ENCODE measurements around the gene PTGDS. TPM values are rescaled to one million over a fixed set of nuclear protein-coding genes. Genes with fewer than 3 reads are reported as not detected.

Gene PTGDS
- total and polyA plus RNA-seq, 5 donors, result 3,127 to 6,981 (median 5,038) TPM

DNA sequence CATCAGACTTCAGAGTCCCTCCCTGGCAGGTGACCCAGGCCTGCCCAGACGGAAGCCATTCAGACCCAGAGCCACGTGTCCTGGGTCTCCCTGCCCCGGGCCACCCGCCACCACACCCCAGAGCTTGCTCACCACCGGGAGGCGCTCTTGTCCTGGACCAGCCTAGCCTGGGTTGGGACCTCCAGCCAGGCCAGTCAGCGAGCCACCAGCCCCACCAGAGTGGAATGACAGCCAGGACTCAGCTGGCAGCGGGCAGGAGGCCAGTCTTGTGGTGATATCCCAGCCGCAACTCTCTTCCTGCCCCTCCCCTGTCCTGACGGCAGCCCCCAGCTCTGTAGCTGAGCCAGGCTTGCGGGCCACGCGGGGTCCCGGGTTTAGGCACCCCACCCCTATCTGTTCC, 1.7 kb upstream of the PTGDS start:
- H3K4me3 ChIP-seq (ENCODE audit: low read length), result no peak overlapping the region
- ATAC-seq (peak; percentile 2 to 4), DNase-seq (peak; percentile 74 to 90 (median 86))
- H3K4me1 ChIP-seq (ENCODE audit: control insufficient read depth, insufficient read depth, low read length), result no peaks in the 10 kb centered on the region
- H3K9me3 ChIP-seq (ENCODE audit: control insufficient read depth, low read length), result no peaks in the 10 kb centered on the region
- H3K27me3 ChIP-seq (ENCODE audit: control insufficient read depth, insufficient read depth), result no peaks in the 10 kb centered on the region
- intact Hi-C loops (cut with DNase I), result no loop called here
- no peak overlapping the region for H3K27ac ChIP-seq (ENCODE audit: low read length)
- 25% methylated on average over 14 of the region's 14 CpGs for WGBS

DNA sequence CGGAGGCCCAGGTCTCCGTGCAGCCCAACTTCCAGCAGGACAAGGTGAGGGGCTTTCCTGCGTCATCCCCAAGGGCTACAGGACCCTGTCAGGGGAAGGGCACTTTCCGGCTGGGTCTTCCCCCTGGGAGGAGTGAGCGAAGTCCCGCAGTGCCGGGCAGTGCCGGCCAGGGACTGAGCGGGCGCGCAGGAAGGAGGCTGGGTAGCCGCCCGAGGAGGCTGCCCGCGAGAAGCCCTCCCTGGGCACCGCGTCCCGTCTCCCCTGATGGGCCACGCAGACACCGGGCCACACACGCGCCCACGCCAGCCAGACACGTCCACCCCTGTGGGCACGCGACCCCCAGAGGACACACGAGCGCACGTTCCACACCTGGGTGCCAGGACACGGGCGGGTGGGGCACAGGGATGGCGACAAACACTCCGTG, 357 bp downstream of the PTGDS start:
- intact Hi-C loops (cut with DNase I), result no loop called here

DNA sequence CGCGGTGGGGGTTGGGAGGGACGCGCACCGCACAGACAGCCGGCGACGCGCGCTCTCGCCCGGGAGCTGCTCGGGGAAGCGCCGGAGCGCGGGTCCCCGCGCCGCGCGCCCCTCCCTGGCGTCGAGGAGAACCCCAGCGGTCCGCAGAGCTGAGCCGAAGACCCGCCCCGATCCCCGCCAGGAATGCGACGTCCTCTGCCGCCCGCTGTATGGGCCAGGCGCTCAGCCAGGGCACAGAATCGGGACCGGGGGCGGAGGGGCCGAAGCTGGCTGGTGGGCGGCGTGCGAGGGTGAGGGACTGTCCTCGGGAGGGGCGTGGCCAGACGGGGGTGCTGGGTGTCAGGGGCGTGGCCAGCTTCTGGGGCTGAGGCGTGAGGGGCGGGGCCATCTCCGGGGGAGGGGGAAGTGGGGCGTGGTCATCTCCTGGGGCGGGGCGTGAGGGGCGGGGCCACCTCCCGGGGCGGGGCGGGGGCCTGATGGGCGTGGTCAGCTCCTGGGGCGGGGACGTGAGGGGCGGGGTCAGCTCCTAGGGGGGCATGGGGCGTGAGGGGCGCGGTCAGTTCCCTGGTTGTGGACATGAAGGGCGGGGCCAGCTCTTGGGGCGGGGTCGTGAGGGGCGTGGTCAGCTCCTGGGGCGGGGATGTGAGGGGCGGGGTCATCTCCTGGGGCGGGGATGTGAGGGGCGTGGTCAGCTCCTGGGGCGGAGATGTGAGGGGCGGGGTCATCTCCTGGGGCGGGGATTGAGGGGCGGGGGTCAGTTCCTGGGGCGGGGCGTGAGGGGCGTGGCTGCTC, 965 bp downstream of the PTGDS start:
- Histone ChIP-seq H3K4me1 (ENCODE audit: control insufficient read depth, insufficient read depth, low read length) (no peaks in the 10 kb centered on the region), H3K4me3 (ENCODE audit: low read length) (peak overlapping the region; percentile 33), H3K9me3 (ENCODE audit: control insufficient read depth, low read length) (no peaks in the 10 kb centered on the region), H3K27ac (ENCODE audit: low read length) (peak overlapping the region; percentile 65), H3K27me3 (ENCODE audit: control insufficient read depth, insufficient read depth) (no peaks in the 10 kb centered on the region)
- peak; percentile 87 to 96 (median 93) for DNase-seq
- ATAC-seq, result peak; percentile 39 to 50
- intact Hi-C loops (cut with DNase I), result no loop called here
- WGBS, result 2% methylated on average over 78 of the region's 78 CpGs

More for the DNA sequence above, 357 bp downstream of the PTGDS start:
- Histone ChIP-seq H3K4me1 (ENCODE audit: control insufficient read depth, insufficient read depth, low read length) (no peaks in the 10 kb centered on the region), H3K27ac (ENCODE audit: low read length) (peak overlapping the region; percentile 65), H3K9me3 (ENCODE audit: control insufficient read depth, low read length) (no peaks in the 10 kb centered on the region), H3K27me3 (ENCODE audit: control insufficient read depth, insufficient read depth) (no peaks in the 10 kb centered on the region), H3K4me3 (ENCODE audit: low read length) (peak overlapping the region; percentile 33)
- DNase-seq (no peak), ATAC-seq (no peak)
- WGBS, result 15% methylated on average over 33 of the region's 33 CpGs

DNA sequence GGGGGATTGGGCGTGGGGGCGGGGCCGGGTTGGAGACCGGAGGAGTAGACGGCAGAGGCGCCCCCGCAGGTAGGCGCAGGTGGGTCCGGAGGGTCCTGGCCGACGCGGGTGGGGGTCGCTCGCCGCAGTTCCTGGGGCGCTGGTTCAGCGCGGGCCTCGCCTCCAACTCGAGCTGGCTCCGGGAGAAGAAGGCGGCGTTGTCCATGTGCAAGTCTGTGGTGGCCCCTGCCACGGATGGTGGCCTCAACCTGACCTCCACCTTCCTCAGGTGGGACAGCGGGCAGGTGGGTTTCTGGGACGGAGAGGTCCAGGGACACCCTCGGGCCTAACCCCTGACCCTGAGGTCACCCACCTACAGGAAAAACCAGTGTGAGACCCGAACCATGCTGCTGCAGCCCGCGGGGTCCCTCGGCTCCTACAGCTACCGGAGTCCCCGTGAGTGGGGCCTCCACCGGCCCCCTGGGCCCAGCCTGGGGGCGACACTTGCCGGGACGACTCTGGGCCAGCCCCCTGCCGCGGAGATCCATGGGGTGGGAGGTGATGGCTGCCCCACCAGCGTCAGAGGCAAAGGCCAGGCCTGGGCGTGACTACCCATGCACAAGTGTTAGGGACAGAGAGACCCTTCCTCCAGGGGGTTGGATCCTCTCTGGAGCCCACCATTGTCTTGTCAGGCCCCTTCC, 1.7 kb downstream of the PTGDS start:
- 57% methylated on average over 41 of the region's 41 CpGs for WGBS
- no peaks in the 10 kb centered on the region for H3K9me3 ChIP-seq (ENCODE audit: control insufficient read depth, low read length)
- H3K27me3 ChIP-seq (ENCODE audit: control insufficient read depth, insufficient read depth), result no peaks in the 10 kb centered on the region
- intact Hi-C loops (cut with DNase I), result no loop called here
- peak overlapping the region; percentile 0 for H3K27ac ChIP-seq (ENCODE audit: low read length)
- H3K4me1 ChIP-seq (ENCODE audit: control insufficient read depth, insufficient read depth, low read length), result no peaks in the 10 kb centered on the region
- H3K4me3 ChIP-seq (ENCODE audit: low read length), result no peak overlapping the region
- DNase-seq, result peak in 2 of 3 donors; percentile 76 to 83
- ATAC-seq, result no peak

DNA sequence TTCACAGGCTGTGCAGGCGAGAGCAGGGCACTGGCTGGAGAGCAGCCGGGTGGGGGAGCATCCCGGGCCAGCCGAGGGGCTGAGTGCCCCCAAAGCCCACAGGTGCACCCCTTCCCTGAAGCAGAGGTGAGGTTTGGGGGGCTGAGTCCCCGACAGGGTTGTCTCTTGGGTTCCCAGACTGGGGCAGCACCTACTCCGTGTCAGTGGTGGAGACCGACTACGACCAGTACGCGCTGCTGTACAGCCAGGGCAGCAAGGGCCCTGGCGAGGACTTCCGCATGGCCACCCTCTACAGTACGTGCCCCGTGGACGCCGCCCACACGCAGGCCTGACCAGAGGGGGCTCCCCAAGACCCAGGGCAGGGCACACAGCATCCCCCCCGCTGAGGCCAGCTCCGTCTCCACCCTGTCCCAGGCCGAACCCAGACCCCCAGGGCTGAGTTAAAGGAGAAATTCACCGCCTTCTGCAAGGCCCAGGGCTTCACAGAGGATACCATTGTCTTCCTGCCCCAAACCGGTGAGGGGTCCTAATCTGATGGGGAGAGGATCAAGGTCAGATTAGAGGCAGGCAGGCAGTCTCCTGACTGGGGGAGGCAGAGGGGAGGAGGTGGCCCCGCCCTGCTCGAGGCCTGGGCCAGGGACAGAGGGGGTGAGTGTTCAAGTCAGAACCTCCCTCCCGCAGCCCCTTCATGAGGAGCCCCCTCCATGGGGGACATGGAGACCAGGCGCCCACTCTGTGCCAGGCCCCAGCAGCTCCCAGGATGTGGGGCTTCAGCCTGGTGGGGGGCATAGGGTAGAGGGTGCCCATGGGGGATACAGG, 2.7 kb downstream of the PTGDS start:
- H3K9me3 ChIP-seq (ENCODE audit: control insufficient read depth, low read length), result no peaks in the 10 kb centered on the region
- H3K4me3 ChIP-seq (ENCODE audit: low read length), result no peak overlapping the region
- H3K27ac ChIP-seq (ENCODE audit: low read length), result peak overlapping the region; percentile 0
- no peaks in the 10 kb centered on the region for H3K4me1 ChIP-seq (ENCODE audit: control insufficient read depth, insufficient read depth, low read length)
- ATAC-seq (no peak), DNase-seq (peak in 2 of 3 donors; percentile 58 to 68)
- intact Hi-C loops (cut with DNase I), result loop anchor here in 1 of 4 donors (5.0 kb wide), 1 partner anchor 33 kb away; the partner anchor contains the start of gene C8G
- no peaks in the 10 kb centered on the region for H3K27me3 ChIP-seq (ENCODE audit: control insufficient read depth, insufficient read depth)
- WGBS, result 78% methylated on average over 26 of the region's 26 CpGs

DNA sequence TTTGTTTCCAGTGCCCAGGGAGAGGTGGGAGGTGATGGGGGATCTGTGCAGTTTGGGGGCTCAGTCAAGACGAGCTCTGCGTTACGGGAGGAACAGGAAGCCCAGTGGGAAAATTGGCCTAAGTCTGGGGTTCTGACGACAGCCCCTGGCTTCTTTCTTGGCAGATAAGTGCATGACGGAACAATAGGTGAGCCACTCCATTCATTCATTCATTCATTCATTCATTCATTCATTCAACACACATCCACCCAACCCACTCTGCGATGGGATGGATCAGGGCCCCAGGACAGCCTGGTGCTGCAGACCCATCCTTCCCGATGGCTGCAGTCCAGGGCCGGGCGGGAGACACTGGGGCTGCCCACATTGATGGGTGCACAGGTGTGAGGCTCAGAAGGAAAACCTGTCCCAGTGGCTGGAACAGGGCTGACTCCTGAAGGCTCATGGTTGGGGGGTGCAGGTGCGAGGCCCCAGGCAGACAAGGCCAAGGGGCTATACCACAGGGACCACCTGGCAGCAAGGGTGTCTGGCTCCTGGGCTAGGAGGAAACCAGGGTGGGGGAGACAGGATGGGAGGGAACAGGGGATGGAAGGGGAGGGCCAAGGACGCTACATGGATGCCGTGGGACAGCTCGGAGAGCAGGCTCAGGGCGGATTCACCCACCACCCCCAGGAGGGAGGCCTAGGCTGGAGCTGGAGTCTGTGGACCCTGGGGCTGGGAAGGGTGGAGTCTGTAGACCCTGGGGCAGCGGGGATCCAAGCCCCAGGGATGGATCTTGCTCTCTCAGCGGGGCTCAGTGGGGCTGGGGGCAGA, 3.6 kb downstream of the PTGDS start:
- Histone ChIP-seq H3K4me3 (ENCODE audit: low read length) (no peak overlapping the region), H3K9me3 (ENCODE audit: control insufficient read depth, low read length) (no peaks in the 10 kb centered on the region), H3K27ac (ENCODE audit: low read length) (peak overlapping the region; percentile 81), H3K4me1 (ENCODE audit: control insufficient read depth, insufficient read depth, low read length) (no peaks in the 10 kb centered on the region), H3K27me3 (ENCODE audit: control insufficient read depth, insufficient read depth) (no peaks in the 10 kb centered on the region)
- intact Hi-C loops (cut with DNase I), result loop anchor here in 1 of 4 donors (5.0 kb wide), 1 partner anchor 34 kb away; the partner anchor contains the start of gene C8G
- WGBS, result 72% methylated on average over 16 of the region's 16 CpGs
- DNase-seq, result peak in 2 of 3 donors; percentile 64 to 69
- no peak for ATAC-seq

DNA sequence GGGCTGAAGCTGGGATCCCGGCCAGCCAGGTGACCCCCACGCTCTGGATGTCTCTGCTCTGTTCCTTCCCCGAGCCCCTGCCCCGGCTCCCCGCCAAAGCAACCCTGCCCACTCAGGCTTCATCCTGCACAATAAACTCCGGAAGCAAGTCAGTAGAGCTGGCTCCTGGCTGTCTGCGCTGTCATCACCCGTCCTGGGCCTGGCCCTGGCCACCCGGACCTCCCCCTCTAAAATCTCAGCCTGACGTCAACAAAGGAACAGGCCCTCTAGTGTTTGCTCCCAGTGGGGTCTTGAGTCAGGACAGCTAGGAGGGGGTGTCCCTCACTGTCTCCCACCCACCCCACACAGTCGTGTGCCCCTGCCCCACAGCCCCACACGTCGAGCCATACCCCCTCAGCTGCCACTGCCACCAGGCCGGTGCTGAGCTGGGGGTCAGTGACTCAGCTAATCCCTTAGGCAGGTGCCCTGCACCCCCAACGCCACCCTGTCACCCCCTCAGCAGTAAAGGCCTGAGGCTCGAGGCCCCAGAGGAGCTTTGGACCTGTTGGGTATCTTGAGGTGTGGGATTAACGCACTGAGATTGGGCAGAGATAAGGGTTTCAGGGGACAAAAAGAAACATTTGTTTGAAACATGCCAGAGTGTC, 4.4 kb downstream of the PTGDS start:
- H3K27ac ChIP-seq (ENCODE audit: low read length), result peak overlapping the region; percentile 81
- DNase-seq (peak; percentile 76 to 88 (median 87)), ATAC-seq (peak; percentile 12 to 44)
- WGBS, result 29% methylated on average over 17 of the region's 17 CpGs
- H3K4me1 ChIP-seq (ENCODE audit: control insufficient read depth, insufficient read depth, low read length), result no peaks in the 10 kb centered on the region
- intact Hi-C loops (cut with DNase I), result loop anchor here in 1 of 4 donors (5.0 kb wide), 1 partner anchor 34 kb away; the partner anchor contains the start of gene C8G
- H3K4me3 ChIP-seq (ENCODE audit: low read length), result no peak overlapping the region
- H3K27me3 ChIP-seq (ENCODE audit: control insufficient read depth, insufficient read depth), result no peaks in the 10 kb centered on the region
- no peaks in the 10 kb centered on the region for H3K9me3 ChIP-seq (ENCODE audit: control insufficient read depth, low read length)

DNA sequence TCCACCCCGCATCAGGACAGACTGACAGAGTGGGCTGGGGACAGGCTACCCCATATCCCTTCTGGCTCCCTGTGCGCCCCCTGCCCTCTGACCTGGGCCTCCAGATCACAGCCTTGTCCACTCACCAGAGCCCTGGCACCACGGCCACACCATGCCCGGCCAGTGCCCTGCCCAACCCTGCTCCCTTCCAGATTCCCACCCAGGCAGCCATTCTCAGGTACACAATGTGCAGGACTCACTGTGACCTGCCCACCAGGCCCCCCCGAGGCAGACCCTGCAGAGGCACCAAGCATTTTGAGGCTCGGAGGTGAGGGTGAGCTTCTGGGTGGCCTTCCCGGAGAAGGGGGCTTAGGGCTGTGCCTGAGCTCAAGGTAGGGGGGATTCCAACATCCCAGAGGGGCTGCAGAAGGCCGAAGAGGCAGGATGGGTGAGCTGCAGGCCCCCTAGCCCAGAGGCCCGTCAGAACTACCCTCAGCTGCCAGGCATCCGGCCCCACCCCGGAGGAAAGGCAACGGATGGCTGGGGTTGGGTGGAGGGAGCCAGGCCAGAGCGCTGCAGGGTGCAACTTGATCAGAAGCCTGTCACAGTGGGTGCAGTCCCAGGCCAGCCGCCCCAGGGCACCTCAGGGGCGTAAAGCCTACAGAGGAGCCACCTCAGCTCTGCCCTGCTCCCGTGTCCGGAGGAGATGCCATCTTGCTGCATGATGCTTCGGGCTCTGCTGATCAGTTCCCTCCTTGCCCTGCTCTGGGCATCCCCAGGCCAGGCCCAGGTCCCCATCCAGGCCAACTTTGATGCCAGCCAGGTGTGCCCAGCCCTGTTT, 5.1 kb downstream of the PTGDS start, which contains the start of gene LCNL1:
LCNL1 (plus strand) TSS at position 762 of the 820 bp plus-strand sequence. CDS start 594 bp downstream, outside the sequence.
- peak within 1 kb of the TSS; percentile 72 for H3K27ac ChIP-seq (ENCODE audit: low read length)
- WGBS, result 64% methylated on average over 18 of the region's 18 CpGs
- H3K4me1 ChIP-seq (ENCODE audit: control insufficient read depth, insufficient read depth, low read length), result no peaks in the 10 kb centered on the region
- intact Hi-C loops (cut with DNase I), result loop anchor here in 1 of 4 donors (5.0 kb wide), 1 partner anchor 35 kb away; the partner anchor contains the start of gene C8G
- no peaks in the 10 kb centered on the region for H3K27me3 ChIP-seq (ENCODE audit: control insufficient read depth, insufficient read depth)
- ATAC-seq, result peak in 1 of 2 donors; percentile 0
- peak in 2 of 3 donors; percentile 71 to 75 for DNase-seq
- no peaks in the 10 kb centered on the region for H3K9me3 ChIP-seq (ENCODE audit: control insufficient read depth, low read length)
- H3K4me3 ChIP-seq (ENCODE audit: low read length), result no peak within 1 kb of the TSS

DNA sequence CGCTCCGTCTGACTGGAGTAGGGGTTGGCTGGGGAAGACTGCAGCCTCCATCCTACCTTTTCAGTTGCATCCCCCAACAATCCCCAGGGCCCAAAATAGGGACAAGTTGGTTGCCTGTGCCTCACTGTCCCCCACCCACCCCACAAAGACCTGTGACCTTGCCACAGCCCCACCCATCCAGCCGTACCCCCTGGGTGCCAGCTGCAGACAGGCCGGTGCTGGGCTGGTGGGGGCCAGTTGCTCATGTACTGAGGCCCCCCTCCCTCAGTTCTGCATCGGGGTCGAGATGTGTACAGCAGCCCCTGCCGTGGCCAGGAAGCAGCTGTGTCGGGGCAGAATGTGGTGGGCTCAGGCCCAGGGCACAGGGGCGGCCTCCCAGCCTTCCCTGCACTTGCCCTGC, 5.9 kb downstream of the PTGDS start:
- Histone ChIP-seq H3K4me3 (ENCODE audit: low read length) (no peak overlapping the region), H3K9me3 (ENCODE audit: control insufficient read depth, low read length) (no peaks in the 10 kb centered on the region), H3K27ac (ENCODE audit: low read length) (peak overlapping the region; percentile 24), H3K4me1 (ENCODE audit: control insufficient read depth, insufficient read depth, low read length) (no peaks in the 10 kb centered on the region), H3K27me3 (ENCODE audit: control insufficient read depth, insufficient read depth) (no peaks in the 10 kb centered on the region)
- DNase-seq (peak in 2 of 3 donors; percentile 36 to 61), ATAC-seq (no peak)
- intact Hi-C loops (cut with DNase I), result loop anchor here in 1 of 4 donors (5.0 kb wide), 1 partner anchor 36 kb away; the partner anchor contains the start of gene C8G
- WGBS, result 78% methylated on average over 9 of the region's 9 CpGs

All from right cardiac atrium (tissue), 5 donors.